ENCODE measurements around the gene EPHA6.

DNA sequence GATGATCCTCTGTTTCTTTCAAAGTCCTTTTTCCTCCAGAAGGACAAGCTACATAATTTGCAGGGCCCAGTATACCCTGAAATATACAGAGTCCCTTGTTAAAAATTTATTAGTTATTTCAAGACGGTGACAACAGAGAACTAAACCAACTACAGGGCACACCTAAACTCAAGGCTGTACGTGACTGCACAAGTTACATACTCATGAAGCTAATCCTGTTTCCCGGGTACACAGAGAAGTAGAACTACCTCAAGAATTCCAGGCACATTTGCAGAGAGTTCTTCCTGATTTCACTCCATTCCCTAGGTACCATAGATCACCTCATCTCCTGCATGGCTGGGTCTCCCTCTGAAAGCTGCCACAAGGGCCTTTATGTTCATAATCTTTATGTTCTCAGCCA, 670.8 kb downstream of the EPHA6 start:
- TF ChIP-seq, protein P1, sequence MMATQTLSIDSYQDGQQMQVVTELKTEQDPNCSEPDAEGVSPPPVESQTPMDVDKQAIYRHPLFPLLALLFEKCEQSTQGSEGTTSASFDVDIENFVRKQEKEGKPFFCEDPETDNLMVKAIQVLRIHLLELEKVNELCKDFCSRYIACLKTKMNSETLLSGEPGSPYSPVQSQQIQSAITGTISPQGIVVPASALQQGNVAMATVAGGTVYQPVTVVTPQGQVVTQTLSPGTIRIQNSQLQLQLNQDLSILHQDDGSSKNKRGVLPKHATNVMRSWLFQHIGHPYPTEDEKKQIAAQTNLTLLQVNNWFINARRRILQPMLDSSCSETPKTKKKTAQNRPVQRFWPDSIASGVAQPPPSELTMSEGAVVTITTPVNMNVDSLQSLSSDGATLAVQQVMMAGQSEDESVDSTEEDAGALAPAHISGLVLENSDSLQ (IDR thresholded peaks at IDR 0.05), result no peak
- no peak for TF ChIP-seq SP1 (IDR thresholded peaks at IDR 0.05)
- TF ChIP-seq TARDBP (IDR thresholded peaks at IDR 0.05), result no peak
- TF ChIP-seq ELF4 (IDR thresholded peaks at IDR 0.05), result no peak
- no peak for TF ChIP-seq ZNF384 (IDR thresholded peaks at IDR 0.05)
- no peak for TF ChIP-seq SUZ12 (IDR thresholded peaks at IDR 0.05)

Measured in HEK293T (cell line).